Neuronal stem cell (in vitro differentiated cells): ENCODE data around the gene NPAS3.

Experiments used
- DNase-seq: peaks from one replicate; pipeline ENCODE4 v3.0.0-alpha.2; 2013; ENCODE audit warnings: low spot score
- H2AFZ ChIP-seq: one replicate; pipeline ENCODE4 v1.6.1; 2013; ENCODE audit warnings: mild to moderate bottlenecking, low read length, inconsistent platforms
- H2AK5ac ChIP-seq: 2 replicates; pipeline ENCODE4 v1.6.1; 2013; ENCODE audit warnings: low read depth, mild to moderate bottlenecking, inconsistent platforms, low read length, moderate library complexity, mixed read lengths
- H2BK120ac ChIP-seq: 2 replicates; pipeline ENCODE4 v1.6.1; 2013; ENCODE audit warnings: low read depth, mild to moderate bottlenecking, inconsistent platforms, low read length, moderate library complexity, mixed read lengths
- H2BK12ac ChIP-seq: one replicate; pipeline ENCODE4 v1.6.1; 2013; ENCODE audit warnings: low read length, inconsistent platforms
- H2BK15ac ChIP-seq: 2 replicates; pipeline ENCODE4 v1.6.1; 2013; ENCODE audit warnings: mild to moderate bottlenecking, low read length, inconsistent platforms, mixed read lengths
- H2BK5ac ChIP-seq: one replicate; pipeline ENCODE4 v1.6.1; 2013; ENCODE audit warnings: inconsistent platforms, mild to moderate bottlenecking, low read length, moderate library complexity
- H3K14ac ChIP-seq: one replicate; pipeline ENCODE4 v1.6.1; 2013; ENCODE audit warnings: low read length, inconsistent platforms
- H3K18ac ChIP-seq: 2 replicates; pipeline ENCODE4 v1.6.1; 2013; ENCODE audit warnings: low read length, inconsistent platforms
- H3K23ac ChIP-seq: 2 replicates; pipeline ENCODE4 v1.6.1; 2013; ENCODE audit warnings: low read depth, mild to moderate bottlenecking, mixed read lengths, low read length, inconsistent platforms; ENCODE audit not compliant: poor library complexity
- H3K27ac ChIP-seq: replicated peaks from 3 replicates; pipeline ENCODE4 v1.5.1; 2013; ENCODE audit warnings: low read length, inconsistent platforms
- H3K27me3 ChIP-seq, 3 experiments: 2 replicates each; pipeline ENCODE4 v1.6.1; 2013; ENCODE audit warnings: low read length in 3 of 3, mild to moderate bottlenecking in 2 of 3, inconsistent platforms in 1 of 3, low read depth in 1 of 3, mixed read lengths in 1 of 3, moderate library complexity in 1 of 3; ENCODE audit not compliant: control insufficient read depth in 3 of 3, insufficient read depth in 3 of 3
- H3K36me3 ChIP-seq, 2 donors: replicated peaks in 1 of 2; 2 replicates each; pipeline ENCODE4 v1.6.1; 2013; ENCODE audit warnings: low read length in 2 of 2; ENCODE audit not compliant: control insufficient read depth in 2 of 2, insufficient read depth in 2 of 2
- H3K4ac ChIP-seq: 2 replicates; pipeline ENCODE4 v1.6.1; 2013; ENCODE audit warnings: inconsistent platforms, mild to moderate bottlenecking, low read length, moderate library complexity
- H3K4me1 ChIP-seq, 2 donors: 1 replicate in 1 of 2; 2 replicates in 1 of 2; pipeline ENCODE4 v1.6.1; 2013; ENCODE audit warnings: low read length in 2 of 2, low read depth in 1 of 2; ENCODE audit not compliant: control insufficient read depth in 2 of 2, insufficient read depth in 1 of 2
- H3K4me2 ChIP-seq: one replicate; pipeline ENCODE4 v1.6.1; 2013; ENCODE audit warnings: mild to moderate bottlenecking, low read length, inconsistent platforms; ENCODE audit not compliant: insufficient read depth, poor library complexity, severe bottlenecking
- H3K4me3 ChIP-seq, 2 donors: 2 replicates each; pipeline ENCODE4 v1.5.1; 2013; ENCODE audit warnings: low read length in 2 of 2, mild to moderate bottlenecking in 2 of 2, inconsistent platforms in 1 of 2, moderate library complexity in 1 of 2
- H3K79me1 ChIP-seq: one replicate; pipeline ENCODE4 v1.6.1; 2013; ENCODE audit warnings: low read depth, mild to moderate bottlenecking, inconsistent platforms, low read length, moderate library complexity
- H3K9ac ChIP-seq: one replicate; pipeline ENCODE4 v1.6.1; 2013; ENCODE audit warnings: mild to moderate bottlenecking, low read depth, low read length, inconsistent platforms; ENCODE audit not compliant: poor library complexity
- H3K9me3 ChIP-seq, 2 donors: replicated peaks in 1 of 2; 2 replicates each; pipeline versions ENCODE3 to v1.6.1; 2013; ENCODE audit warnings: low read length in 2 of 2, mild to moderate bottlenecking in 2 of 2, inconsistent platforms in 1 of 2, low read depth in 1 of 2, mixed read lengths in 1 of 2, moderate library complexity in 1 of 2; ENCODE audit not compliant: control insufficient read depth in 2 of 2, insufficient read depth in 1 of 2
- H4K8ac ChIP-seq: one replicate; pipeline ENCODE4 v1.6.1; 2013; ENCODE audit warnings: low read depth, mild to moderate bottlenecking, inconsistent platforms, low read length, moderate library complexity
- H4K91ac ChIP-seq: one replicate; pipeline ENCODE4 v1.6.1; 2013; ENCODE audit warnings: low read length, low read depth, mild to moderate bottlenecking, inconsistent platforms; ENCODE audit not compliant: poor library complexity
- WGBS, 2 donors: extraction: QIAGEN DNeasy Blood & Tissue Kit; methylation state at CpG; one replicate each; pipeline ENCODE4 v1.1.7; 2013; ENCODE audit warnings: missing lambda C conversion rate in 2 of 2, mixed read lengths in 1 of 2; ENCODE audit not compliant: insufficient read length in 2 of 2, insufficient replicate concordance in 1 of 2; ENCODE audit errors: extremely low coverage in 2 of 2; 5-methylcytosine and 5-hydroxymethylcytosine counted together

NPAS3 gene

GRCh38 chr14:33598582-33598981 is 659.9 kb downstream of the NPAS3 start:
- Histone ChIP-seq H3K27me3 (no peaks in the 10 kb centered on the region), H3K9ac (no peak overlapping the region), H2AK5ac (no peak overlapping the region), H3K4ac (no peak overlapping the region), H4K91ac (no peak overlapping the region), H3K27ac (no peak overlapping the region), H3K9me3 (no peaks in the 10 kb centered on the region), H3K4me1 (no peaks in the 10 kb centered on the region), H2BK5ac (no peak overlapping the region), H3K23ac (no peak overlapping the region), H2BK120ac (no peak overlapping the region), H4K8ac (no peak overlapping the region), H3K18ac (no peak overlapping the region), H2BK12ac (no peak overlapping the region), H2AFZ (no peak overlapping the region), H3K4me2 (no peak overlapping the region), H3K14ac (no peak overlapping the region), H2BK15ac (no peak overlapping the region), H3K36me3 (peaks cover 0 to 3% of the 10 kb centered on the region in 2 donors), H3K79me1 (no peaks in the 10 kb centered on the region), H3K4me3 (no peak overlapping the region)
- DNase-seq, result no peak
- no CpG with 5 or more reads among the region's 2 CpGs for WGBS, 2 donors

GRCh38 chr14:33602396-33602795 is 663.7 kb downstream of the NPAS3 start:
- Histone ChIP-seq H2BK15ac (no peak overlapping the region), H3K4me3 (no peak overlapping the region), H3K36me3 (no peaks in the 10 kb centered on the region), H3K27ac (no peak overlapping the region), H3K4me1 (no peaks in the 10 kb centered on the region), H2BK12ac (no peak overlapping the region), H2AK5ac (no peak overlapping the region), H3K9ac (no peak overlapping the region), H3K18ac (no peak overlapping the region), H3K14ac (no peak overlapping the region), H3K27me3 (no peaks in the 10 kb centered on the region), H3K9me3 (no peaks in the 10 kb centered on the region), H2BK120ac (no peak overlapping the region), H4K91ac (no peak overlapping the region), H3K4ac (no peak overlapping the region), H2AFZ (no peak overlapping the region), H3K79me1 (no peaks in the 10 kb centered on the region), H3K23ac (no peak overlapping the region), H4K8ac (no peak overlapping the region), H3K4me2 (no peak overlapping the region), H2BK5ac (no peak overlapping the region)
- DNase-seq, result no peak
- WGBS, 2 donors, result no CpG with 5 or more reads among the region's 3 CpGs

- no peak overlapping the region for H3K14ac ChIP-seq
- H3K79me1 ChIP-seq, result no peaks in the 10 kb centered on the region
- no peak overlapping the region for H2BK5ac ChIP-seq
- H2AFZ ChIP-seq, result no peak overlapping the region
- no peak overlapping the region for H3K23ac ChIP-seq
- no peak overlapping the region for H3K18ac ChIP-seq
- no peak overlapping the region for H4K91ac ChIP-seq
- no peak overlapping the region for H3K4me2 ChIP-seq
- H2AK5ac ChIP-seq, result no peak overlapping the region
- H3K27me3 ChIP-seq, result no peaks in the 10 kb centered on the region
- no peak overlapping the region for H2BK120ac ChIP-seq
- H2BK12ac ChIP-seq, result no peak overlapping the region
- H3K4ac ChIP-seq, result no peak overlapping the region
- DNase-seq, result no peak
- peaks cover 2 to 7% of the 10 kb centered on the region in 2 donors for H3K4me1 ChIP-seq
- H3K27ac ChIP-seq, result no peak overlapping the region
- peaks cover 0 to 12% of the 10 kb centered on the region in 2 donors for H3K36me3 ChIP-seq
- H2BK15ac ChIP-seq, result no peak overlapping the region
- no peaks in the 10 kb centered on the region for H3K9me3 ChIP-seq
- H3K9ac ChIP-seq, result no peak overlapping the region
- no CpG with 5 or more reads among the region's 3 CpGs for WGBS, 2 donors
- no peak overlapping the region for H4K8ac ChIP-seq
- no peak overlapping the region for H3K4me3 ChIP-seq
These were observed 667.9 kb downstream of the NPAS3 start for GRCh38 chr14:33606591-33606990.

GRCh38 chr14:33609582-33609981 is 670.9 kb downstream of the NPAS3 start:
- H3K27ac ChIP-seq, result no peak overlapping the region
- peaks cover 0 to 17% of the 10 kb centered on the region in 2 donors for H3K36me3 ChIP-seq
- WGBS, 2 donors, result no CpG with 5 or more reads among the region's 6 CpGs
- no peak overlapping the region for H3K4me2 ChIP-seq
- no peaks in the 10 kb centered on the region for H3K79me1 ChIP-seq
- no peak overlapping the region for H4K8ac ChIP-seq
- H3K9ac ChIP-seq, result no peak overlapping the region
- H2AFZ ChIP-seq, result no peak overlapping the region
- H3K9me3 ChIP-seq, result no peaks in the 10 kb centered on the region
- no peak overlapping the region for H2BK15ac ChIP-seq
- no peak for DNase-seq
- no peak overlapping the region for H2BK120ac ChIP-seq
- no peak overlapping the region for H3K14ac ChIP-seq
- no peak overlapping the region for H3K4me3 ChIP-seq
- H2AK5ac ChIP-seq, result no peak overlapping the region
- no peak overlapping the region for H2BK12ac ChIP-seq
- no peak overlapping the region for H4K91ac ChIP-seq
- no peaks in the 10 kb centered on the region for H3K27me3 ChIP-seq
- H3K23ac ChIP-seq, result no peak overlapping the region
- H2BK5ac ChIP-seq, result no peak overlapping the region
- H3K4me1 ChIP-seq, result peaks cover 6 to 13% of the 10 kb centered on the region in 2 donors
- H3K4ac ChIP-seq, result no peak overlapping the region
- no peak overlapping the region for H3K18ac ChIP-seq
